Measurements from ENCODE around the gene CUTA. TPM values are rescaled to one million over a fixed set of nuclear protein-coding genes. Genes with fewer than 3 reads are reported as not detected.

Gene CUTA
- total RNA-seq, 3 donors from 2014 or later = 81.3 to 123 (median 111) TPM

- intact Hi-C loops (cut with DNase I; ENCODE audit: low total_unique reads) = no loop called here
- no peaks in the 10 kb centered on the region for H3K36me3 ChIP-seq
- no peaks in the 10 kb centered on the region for H3K9me3 ChIP-seq
- DNase-seq (ENCODE audit: low spot score in 2 of 2) = no peak
- peaks cover 0 to 5% of the 10 kb centered on the region in 2 donors for H3K4me1 ChIP-seq
- no peaks in the 10 kb centered on the region for H3K27me3 ChIP-seq
- no peak for TF ChIP-seq POLR2A (IDR thresholded peaks at IDR 0.05)
- no peak for TF ChIP-seq CTCF (IDR thresholded peaks at IDR 0.05)
- no peak for TF ChIP-seq POLR2AphosphoS5 (IDR thresholded peaks at IDR 0.05)
- H3K27ac ChIP-seq = peak overlapping the region; percentile 79 to 99
- peak overlapping the region; percentile 31 to 67 (median 48) for H3K4me3 ChIP-seq
Observed at GRCh38 chr6:33420491-33421343, 2.8 kb upstream of the CUTA start.

GRCh38 chr6:33419580-33420490, 1.9 kb upstream of the CUTA start, which contains the start of gene SYNGAP1:
TSS of gene SYNGAP1 (plus strand) at chr6:33420065. CDS start at chr6:33420265, 200 bp downstream.
- TF ChIP-seq CTCF (IDR thresholded peaks at IDR 0.05) (no peak), POLR2A (IDR thresholded peaks at IDR 0.05) (no peak), POLR2AphosphoS5 (IDR thresholded peaks at IDR 0.05) (no peak)
- no peaks in the 10 kb centered on the region for H3K9me3 ChIP-seq
- H3K4me1 ChIP-seq = peaks cover 0 to 5% of the 10 kb centered on the region in 2 donors
- no peaks in the 10 kb centered on the region for H3K27me3 ChIP-seq
- no peak for DNase-seq (ENCODE audit: low spot score in 2 of 2)
- H3K36me3 ChIP-seq = no peaks in the 10 kb centered on the region
- intact Hi-C loops (cut with DNase I; ENCODE audit: low total_unique reads) = loop anchor here (10.0 kb wide), 1 partner anchor 545 kb away; no protein-coding TSS in a partner anchor
- H3K4me3 ChIP-seq = peak within 1 kb of the TSS; percentile 31 to 77 (median 48)
- peak within 1 kb of the TSS; percentile 95 to 99 for H3K27ac ChIP-seq

- Histone ChIP-seq H3K27me3 (no peaks in the 10 kb centered on the region), H3K36me3 (no peaks in the 10 kb centered on the region), H3K9me3 (no peaks in the 10 kb centered on the region), H3K27ac (peak overlapping the region; percentile 95 to 99), H3K4me3 (peak overlapping the region; percentile 50 to 77 (median 70)), H3K4me1 (peaks cover 0 to 5% of the 10 kb centered on the region in 2 donors)
- DNase-seq (ENCODE audit: low spot score in 2 of 2) = no peak
- no peak for TF ChIP-seq POLR2A (IDR thresholded peaks at IDR 0.05)
- TF ChIP-seq POLR2AphosphoS5 (IDR thresholded peaks at IDR 0.05) = no peak
- no peak for TF ChIP-seq CTCF (IDR thresholded peaks at IDR 0.05)
- intact Hi-C loops (cut with DNase I; ENCODE audit: low total_unique reads) = loop anchor here (10.0 kb wide), 1 partner anchor 544 kb away; no protein-coding TSS in a partner anchor
Observed at GRCh38 chr6:33418690-33419291, 884 bp upstream of the CUTA start.

GRCh38 chr6:33417128-33417902, 592 bp downstream of the CUTA start:
- TF ChIP-seq POLR2A (IDR thresholded peaks at IDR 0.05) = no peak
- no peak for TF ChIP-seq CTCF (IDR thresholded peaks at IDR 0.05)
- TF ChIP-seq POLR2AphosphoS5 (IDR thresholded peaks at IDR 0.05) = no peak
- peak overlapping the region; percentile 95 to 99 for H3K27ac ChIP-seq
- no peaks in the 10 kb centered on the region for H3K9me3 ChIP-seq
- no peak for DNase-seq (ENCODE audit: low spot score in 2 of 2)
- H3K4me1 ChIP-seq = peaks cover 5 to 9% of the 10 kb centered on the region in 2 donors
- no peaks in the 10 kb centered on the region for H3K36me3 ChIP-seq
- intact Hi-C loops (cut with DNase I; ENCODE audit: low total_unique reads) = loop anchor here (10.0 kb wide), 1 partner anchor 543 kb away; no protein-coding TSS in a partner anchor
- peak overlapping the region; percentile 50 to 77 (median 70) for H3K4me3 ChIP-seq
- no peaks in the 10 kb centered on the region for H3K27me3 ChIP-seq

Data from breast epithelium (tissue), 4 donors.